H9 (cell line): Measurements from ENCODE around the gene EEF1AKMT2. TPM values are rescaled to one million over a fixed set of nuclear protein-coding genes. Genes with fewer than 3 reads are reported as not detected.

ENCODE experiments used
- DNase-seq: peaks from one replicate; pipeline ENCODE4 v3.0.0-alpha.2; 2017
- H2AFZ ChIP-seq: one replicate; pipeline ENCODE4 v1.6.1; 2013; ENCODE audit warnings: mild to moderate bottlenecking, low read length, control low read depth, moderate library complexity
- H2AK5ac ChIP-seq: 2 replicates; pipeline ENCODE4 v1.6.1; 2013; ENCODE audit warnings: low read length, control low read depth, mixed read lengths; ENCODE audit not compliant: insufficient read length
- H2BK120ac ChIP-seq: one replicate; pipeline ENCODE4 v1.6.1; 2013; ENCODE audit warnings: low read depth, mild to moderate bottlenecking, low read length, control low read depth, inconsistent platforms; ENCODE audit not compliant: poor library complexity, severe bottlenecking
- H2BK12ac ChIP-seq: 2 replicates; pipeline ENCODE4 v1.6.1; 2013; ENCODE audit warnings: low read length, control low read depth, mixed read lengths, low read depth; ENCODE audit not compliant: insufficient read length
- H2BK15ac ChIP-seq: 2 replicates; pipeline ENCODE4 v1.6.1; 2013; ENCODE audit warnings: low read depth, low read length, control low read depth
- H2BK20ac ChIP-seq: one replicate; pipeline ENCODE4 v1.6.1; 2013; ENCODE audit warnings: low read depth, mild to moderate bottlenecking, low read length, control low read depth, inconsistent platforms; ENCODE audit not compliant: poor library complexity, severe bottlenecking
- H2BK5ac ChIP-seq: 2 replicates; pipeline ENCODE4 v1.6.1; 2013; ENCODE audit warnings: low read length, control low read depth, mixed read lengths; ENCODE audit not compliant: insufficient read length
- H3K14ac ChIP-seq: 2 replicates; pipeline ENCODE4 v1.6.1; 2013; ENCODE audit warnings: low read length, control low read depth; ENCODE audit not compliant: insufficient read depth
- H3K18ac ChIP-seq: 2 replicates; pipeline ENCODE4 v1.6.1; 2013; ENCODE audit warnings: low read depth, mild to moderate bottlenecking, mixed read lengths, low read length, control low read depth; ENCODE audit not compliant: insufficient read length
- H3K23ac ChIP-seq: 2 replicates; pipeline ENCODE4 v1.6.1; 2013; ENCODE audit warnings: low read length, control low read depth, mixed read lengths, low read depth; ENCODE audit not compliant: insufficient read length
- H3K23me2 ChIP-seq: 2 replicates; pipeline ENCODE4 v1.6.1; 2013; ENCODE audit warnings: low read depth, mild to moderate bottlenecking, mixed read lengths, low read length, control low read depth; ENCODE audit not compliant: insufficient read length, poor library complexity, severe bottlenecking
- H3K27ac ChIP-seq: 2 replicates; pipeline ENCODE4 v1.5.1; 2013; ENCODE audit warnings: low read length, control low read depth, mixed read lengths, low read depth; ENCODE audit not compliant: insufficient read length
- H3K27me3 ChIP-seq: 2 replicates; pipeline ENCODE4 v1.6.1; 2013; ENCODE audit warnings: low read length, control low read depth, inconsistent platforms; ENCODE audit not compliant: insufficient read depth
- H3K4ac ChIP-seq: 2 replicates; pipeline ENCODE4 v1.6.1; 2013; ENCODE audit warnings: low read depth, mild to moderate bottlenecking, control low read depth, inconsistent platforms, low read length, moderate library complexity
- H3K4me1 ChIP-seq: 2 replicates; pipeline ENCODE4 v1.6.1; 2013; ENCODE audit warnings: low read length, control low read depth, inconsistent platforms; ENCODE audit not compliant: insufficient read depth
- H3K4me2 ChIP-seq: 2 replicates; pipeline ENCODE4 v1.6.1; 2013; ENCODE audit warnings: low read length, control low read depth, mixed read lengths; ENCODE audit not compliant: insufficient read length, insufficient read depth
- H3K56ac ChIP-seq: 2 replicates; pipeline ENCODE4 v1.6.1; 2013; ENCODE audit warnings: low read depth, mild to moderate bottlenecking, mixed read lengths, low read length, control low read depth; ENCODE audit not compliant: insufficient read length
- H3K79me1 ChIP-seq: 2 replicates; pipeline ENCODE4 v1.6.1; 2013; ENCODE audit warnings: low read depth, mild to moderate bottlenecking, moderate library complexity, low read length, control low read depth, inconsistent platforms; ENCODE audit not compliant: insufficient read depth, poor library complexity, severe bottlenecking
- H3K79me2 ChIP-seq: 2 replicates; pipeline ENCODE4 v1.6.1; 2013; ENCODE audit warnings: low read length, control low read depth, inconsistent platforms; ENCODE audit not compliant: insufficient read depth
- H3K9ac ChIP-seq: 2 replicates; pipeline ENCODE4 v1.6.1; 2013; ENCODE audit warnings: low read length, control low read depth, mixed read lengths; ENCODE audit not compliant: insufficient read length; ENCODE audit errors: extremely low read depth
- H3K9me3 ChIP-seq: one replicate; pipeline ENCODE4 v1.6.1; 2013; ENCODE audit warnings: low read depth, low read length, inconsistent platforms; ENCODE audit not compliant: control insufficient read depth
- H3T11ph ChIP-seq: one replicate; pipeline ENCODE4 v1.6.1; 2013; ENCODE audit warnings: mild to moderate bottlenecking, low read length, control low read depth, inconsistent platforms
- H4K20me1 ChIP-seq: one replicate; pipeline ENCODE4 v1.6.1; 2013; ENCODE audit not compliant: control insufficient read depth, insufficient read length, insufficient read depth
- H4K5ac ChIP-seq: 2 replicates; pipeline ENCODE4 v1.6.1; 2013; ENCODE audit warnings: low read depth, mild to moderate bottlenecking, mixed read lengths, low read length, control low read depth; ENCODE audit not compliant: insufficient read length
- H4K8ac ChIP-seq: replicated peaks from 2 replicates; pipeline ENCODE4 v1.6.1; 2013; ENCODE audit warnings: low read length, control low read depth, mixed read lengths, low read depth; ENCODE audit not compliant: insufficient read length
- H4K91ac ChIP-seq: 2 replicates; pipeline ENCODE4 v1.6.1; 2013; ENCODE audit warnings: low read depth, mild to moderate bottlenecking, moderate library complexity, mixed read lengths, low read length, control low read depth; ENCODE audit not compliant: insufficient read length
- H3K27ac Mint-ChIP-seq, 3 experiments: 2 replicates in 2 of 3; 3 replicates in 1 of 3; pipeline ENCODE4 v1.8.0; 2020 to 2021; ENCODE audit warnings: mixed read lengths in 3 of 3, mild to moderate bottlenecking in 1 of 3, moderate library complexity in 1 of 3
- H3K27me3 Mint-ChIP-seq: 2 replicates; pipeline ENCODE4 v1.8.0; 2021; ENCODE audit warnings: low read depth, mild to moderate bottlenecking, moderate library complexity, mixed read lengths
- H3K36me3 Mint-ChIP-seq, 3 experiments: 2 replicates in 2 of 3; 3 replicates in 1 of 3; pipeline ENCODE4 v1.8.0; 2020 to 2021; ENCODE audit warnings: low read depth in 3 of 3, mixed read lengths in 3 of 3; ENCODE audit not compliant: insufficient read depth in 1 of 3
- H3K4me1 Mint-ChIP-seq, 2 experiments: 2 replicates each; pipeline ENCODE4 v1.8.0; 2020; ENCODE audit warnings: mixed read lengths in 2 of 2
- H3K4me3 Mint-ChIP-seq, 2 experiments: 2 replicates in 1 of 2; 3 replicates in 1 of 2; pipeline ENCODE4 v1.8.0; 2020 to 2021; ENCODE audit warnings: mild to moderate bottlenecking in 2 of 2, mixed read lengths in 2 of 2, moderate library complexity in 1 of 2
- H3K9me3 Mint-ChIP-seq, 2 experiments: 2 replicates in 1 of 2; 3 replicates in 1 of 2; pipeline ENCODE4 v1.8.0; 2020; ENCODE audit warnings: mild to moderate bottlenecking in 2 of 2, mixed read lengths in 2 of 2, moderate library complexity in 1 of 2
- WGBS: extraction: QIAGEN DNeasy Blood & Tissue Kit; methylation state at CpG from one replicate; pipeline ENCODE4 v1.1.7; 2013; ENCODE audit warnings: missing lambda C conversion rate, low lambda C conversion rate, mixed read lengths; ENCODE audit not compliant: insufficient read length; ENCODE audit errors: extremely low coverage; 5-methylcytosine and 5-hydroxymethylcytosine counted together
- total RNA-seq: library from RNA; stranded (reverse); gene quantifications from 2 replicates; pipeline ENCODE4 v1.2.1, GENCODE V29; 2021
- TF ChIP-seq, protein P1 (sequence below): fragments of 200-600 bp; sonication (generic); conservative IDR thresholded peaks from 3 replicates; pipeline ENCODE4 v1.8.0; 2021; ENCODE audit warnings: antibody characterized with exemption, mild to moderate bottlenecking

EEF1AKMT2 gene
- total RNA-seq, 1 experiment from 2014 or later: 19.0 TPM

DNA sequence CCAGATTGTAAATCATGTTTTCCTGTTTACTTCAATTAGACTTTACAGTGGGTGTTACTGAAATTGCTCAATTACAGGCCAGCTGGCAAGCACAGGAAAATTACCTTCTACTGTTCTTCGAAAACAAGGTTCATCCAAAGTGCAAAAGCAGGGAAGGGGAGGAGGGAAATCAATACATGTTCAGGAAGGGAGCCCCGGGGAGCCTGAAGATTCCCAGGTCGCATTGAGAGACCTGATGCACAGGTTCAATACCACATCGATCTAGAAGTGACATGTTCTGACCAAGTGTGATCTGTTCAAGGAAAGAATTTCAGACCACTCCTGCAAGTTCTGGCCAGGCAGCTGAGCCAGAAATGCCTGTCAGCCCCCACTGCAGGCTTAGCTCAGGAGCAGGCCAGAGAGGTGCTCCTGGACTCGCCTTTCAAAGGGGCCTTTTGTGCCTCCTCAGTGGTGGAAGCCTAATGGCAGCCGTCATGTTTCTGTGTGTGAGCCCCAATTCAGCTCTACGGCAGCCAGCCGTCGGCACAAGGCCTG is 83.4 kb downstream of the EEF1AKMT2 start:
- Histone ChIP-seq H4K20me1 (no peaks in the 10 kb centered on the region), H4K5ac (no peak overlapping the region), H2AFZ (no peak overlapping the region), H3K9ac (no peak overlapping the region), H2BK120ac (no peak overlapping the region), H3K4ac (no peak overlapping the region), H3K23ac (no peak overlapping the region), H3K27me3 (no peaks in the 10 kb centered on the region), H2BK20ac (no peak overlapping the region), H3K18ac (no peak overlapping the region), H2AK5ac (no peak overlapping the region), H4K8ac (no peak overlapping the region), H3K4me2 (no peak overlapping the region), H2BK5ac (no peak overlapping the region), H4K91ac (no peak overlapping the region), H2BK12ac (no peak overlapping the region), H2BK15ac (no peak overlapping the region), H3K14ac (no peak overlapping the region), H3K9me3 (no peaks in the 10 kb centered on the region), H3K27ac (no peak overlapping the region), H3T11ph (no peak overlapping the region), H3K23me2 (no peaks in the 10 kb centered on the region), H3K56ac (no peak overlapping the region), H3K4me1 (peaks cover 8% of the 10 kb centered on the region; the same call in 1 of the 2 replicates), H3K79me2 (no peaks in the 10 kb centered on the region), H3K79me1 (peaks cover 5% of the 10 kb centered on the region)
- Mint-ChIP-seq H3K4me3 (no peak overlapping the region), H3K36me3 (peaks cover 9 to 17% (median 13%) of the 10 kb centered on the region in 3 experiments; a peak in 5 of 7 replicates), H3K27me3 (no peaks in the 10 kb centered on the region), H3K27ac (peak overlapping the region in 1 of 3 experiments; percentile 23; a peak in 1 of 7 replicates), H3K9me3 (no peaks in the 10 kb centered on the region), H3K4me1 (peaks cover 28 to 34% of the 10 kb centered on the region in 2 experiments)
- whole genome bisulfite sequencing: no CpG with 5 or more reads among the region's 9 CpGs
- DNase-seq: no peak
- TF ChIP-seq, protein P1, sequence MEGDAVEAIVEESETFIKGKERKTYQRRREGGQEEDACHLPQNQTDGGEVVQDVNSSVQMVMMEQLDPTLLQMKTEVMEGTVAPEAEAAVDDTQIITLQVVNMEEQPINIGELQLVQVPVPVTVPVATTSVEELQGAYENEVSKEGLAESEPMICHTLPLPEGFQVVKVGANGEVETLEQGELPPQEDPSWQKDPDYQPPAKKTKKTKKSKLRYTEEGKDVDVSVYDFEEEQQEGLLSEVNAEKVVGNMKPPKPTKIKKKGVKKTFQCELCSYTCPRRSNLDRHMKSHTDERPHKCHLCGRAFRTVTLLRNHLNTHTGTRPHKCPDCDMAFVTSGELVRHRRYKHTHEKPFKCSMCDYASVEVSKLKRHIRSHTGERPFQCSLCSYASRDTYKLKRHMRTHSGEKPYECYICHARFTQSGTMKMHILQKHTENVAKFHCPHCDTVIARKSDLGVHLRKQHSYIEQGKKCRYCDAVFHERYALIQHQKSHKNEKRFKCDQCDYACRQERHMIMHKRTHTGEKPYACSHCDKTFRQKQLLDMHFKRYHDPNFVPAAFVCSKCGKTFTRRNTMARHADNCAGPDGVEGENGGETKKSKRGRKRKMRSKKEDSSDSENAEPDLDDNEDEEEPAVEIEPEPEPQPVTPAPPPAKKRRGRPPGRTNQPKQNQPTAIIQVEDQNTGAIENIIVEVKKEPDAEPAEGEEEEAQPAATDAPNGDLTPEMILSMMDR: no peak

Other genes starting within 250 kb of the EEF1AKMT2 start
- 10.6 and 11.5 TPM in 2 replicates for gene FAM53B, start 47.5 kb downstream of the EEF1AKMT2 start, total RNA-seq
- gene ABRAXAS2, start 9.9 kb upstream of the EEF1AKMT2 start, total RNA-seq: 11.4 and 12.2 TPM in 2 replicates
- 16.1 and 17.4 TPM in 2 replicates for gene ZRANB1, start 150.2 kb upstream of the EEF1AKMT2 start, total RNA-seq